HepG2 (cell line): Measurements from ENCODE around the gene CARMIL1. TPM values are rescaled to one million over a fixed set of nuclear protein-coding genes. Genes with fewer than 3 reads are reported as not detected.

ENCODE experiments used
- ATAC-seq: fragments of 200-7000 bp; cut with Tn5 transposase; 3 replicates; pipeline ENCODE4 v1.9.1; 2020; ENCODE audit warnings: mild to moderate bottlenecking, moderate library complexity
- BruUV-seq: library from RNA; stranded (reverse); fragments of 400-500 nt; replicated peaks from 2 replicates; lab custom pipeline; 2021; lab: Mats Ljungman, UMichigan
- CTCF ChIA-PET: fragments of 300-600 bp; formaldehyde crosslinking; extraction: SDS; loops from one replicate; lab custom pipeline; 2021; ENCODE audit warnings: low total read pairs, inconsistent platforms, low intra/inter-chr PET ratio; lab: Yijun Ruan, JAX
- POLR2A ChIA-PET: fragments of 350-600 bp; sonication (Branson Sonifier 250); formaldehyde crosslinking; loops from one replicate; lab custom pipeline; 2020; ENCODE audit warnings: antibody characterized with exemption, inconsistent platforms; lab: Yijun Ruan, JAX
- DNase-seq: peaks from one replicate; pipeline ENCODE4 v3.0.0-alpha.2; 2015; ENCODE audit warnings: low spot score
- FAIRE-seq: peaks from 3 replicates; lab custom pipeline; 2011; peaks lifted over from hg19 to GRCh38; lab: Jason Lieb, UNC
- H2AFZ ChIP-seq: one replicate; pipeline ENCODE4 v1.6.1; 2011; ENCODE audit warnings: low read length, inconsistent platforms
- H3K27ac ChIP-seq: fragments of 300-600 bp; 3 replicates; pipeline ENCODE4 v1.8.0; 2011; ENCODE audit warnings: mixed run types, mild to moderate bottlenecking, mixed read lengths, low read length, inconsistent platforms; ENCODE audit not compliant: insufficient read depth; ENCODE audit errors: extremely low read length
- H3K27me3 ChIP-seq, 2 experiments: fragments of 200-600 bp in 1 of 2; 2 replicates in 1 of 2; 3 replicates in 1 of 2; pipeline versions ENCODE4 v1.6.0 to v1.8.0; 2011; ENCODE audit warnings: low read length in 2 of 2, mild to moderate bottlenecking in 2 of 2, moderate library complexity in 2 of 2, inconsistent platforms in 1 of 2; ENCODE audit not compliant: insufficient read depth in 2 of 2, control insufficient read depth in 1 of 2
- H3K36me3 ChIP-seq, 2 experiments: fragments of 200-600 bp in 1 of 2; replicated peaks in 1 of 2; 2 replicates in 1 of 2; 3 replicates in 1 of 2; pipeline versions ENCODE4 v1.5.1 to v1.8.0; 2011; ENCODE audit warnings: low read length in 2 of 2, inconsistent platforms in 1 of 2; ENCODE audit not compliant: insufficient read depth in 2 of 2, control insufficient read depth in 1 of 2
- H3K4me1 ChIP-seq: 2 replicates; pipeline ENCODE4 v1.5.1; 2012; ENCODE audit warnings: low read length, inconsistent platforms; ENCODE audit not compliant: insufficient read depth
- H3K4me2 ChIP-seq: 2 replicates; pipeline ENCODE4 v1.6.0; 2011; ENCODE audit warnings: low read depth, low read length, inconsistent platforms
- H3K4me3 ChIP-seq, 3 experiments: fragments of 200-600 bp in 1 of 3; sonication (generic), shearing (Covaris generic) in 1 of 3; replicated peaks in 1 of 3; 2 replicates each; pipeline ENCODE4 v1.5.1; 2011 to 2016; ENCODE audit warnings: low read length in 3 of 3, inconsistent platforms in 2 of 3, low read depth in 2 of 3, mild to moderate bottlenecking in 2 of 3, control low read depth in 1 of 3, mixed read lengths in 1 of 3; ENCODE audit not compliant: insufficient read depth in 1 of 3
- H3K79me2 ChIP-seq: one replicate; pipeline ENCODE4 v1.6.1; 2011; ENCODE audit warnings: low read length, inconsistent platforms; ENCODE audit not compliant: insufficient read depth
- H3K9ac ChIP-seq: 2 replicates; pipeline ENCODE4 v1.6.0; 2011; ENCODE audit warnings: mild to moderate bottlenecking, low read depth, low read length, inconsistent platforms; ENCODE audit not compliant: insufficient read depth
- H3K9me3 ChIP-seq: 2 replicates; pipeline ENCODE4 v1.5.1; 2012; ENCODE audit warnings: mild to moderate bottlenecking, low read length
- H4K20me1 ChIP-seq: 2 replicates; pipeline ENCODE4 v1.6.0; 2011; ENCODE audit warnings: inconsistent platforms, mild to moderate bottlenecking, low read length, moderate library complexity; ENCODE audit not compliant: insufficient read depth
- RAD21 ChIP-seq: fragments of 450-650 bp; formaldehyde crosslinking; IDR thresholded peaks from 2 replicates; pipeline ENCODE4 v1.5.0; 2020; ENCODE audit warnings: mild to moderate bottlenecking
- SMC3 ChIP-seq: IDR thresholded peaks from 2 replicates; pipeline ENCODE4 v1.6.1; 2011; ENCODE audit warnings: low read length, improper control_type of control experiment
- STAG1 ChIP-seq: sonication (generic); formaldehyde crosslinking; IDR thresholded peaks from 2 replicates; pipeline ENCODE4 v1.4.0; 2020; ENCODE audit warnings: missing genetic modification reagents
- USF2 ChIP-seq, 2 experiments: sonication (generic) in 1 of 2; formaldehyde crosslinking in 1 of 2; IDR thresholded peaks; 2 replicates each; pipeline versions ENCODE4 v1.5.1 to v1.6.1; 2011 to 2020; ENCODE audit warnings: borderline replicate concordance in 1 of 2, low read depth in 1 of 2, low read length in 1 of 2, mild to moderate bottlenecking in 1 of 2, missing genetic modification reagents in 1 of 2, moderate library complexity in 1 of 2
- ZNF691 ChIP-seq: sonication (generic); formaldehyde crosslinking; IDR thresholded peaks from 2 replicates; pipeline ENCODE4 v1.4.0; 2020; ENCODE audit warnings: missing genetic modification reagents, low read depth, mild to moderate bottlenecking, borderline replicate concordance
- WGBS: methylation state at CpG from one replicate; pipeline ENCODE4 v1.1.6; 2017; ENCODE audit warnings: low lambda C conversion rate; 5-methylcytosine and 5-hydroxymethylcytosine counted together
- in situ Hi-C: cut with HindIII; loops from 2 replicates; pipeline ENCODE4 v1.10.0; 2017; ENCODE audit warnings: low pct_unique_long_range_greater_than_20kb; ENCODE audit not compliant: extremely low pct_ligation_motif_present
- intact Hi-C: fragments of 100-400 bp; cut with micrococcal nuclease; formaldehyde crosslinking; loops from one replicate; pipeline ENCODE4 v1.10.0; 2022; ENCODE audit not compliant: unreplicated experiment
- polyA plus RNA-seq, 8 experiments: library from polyadenylated mRNA; depleted of rRNA in 3 of 8; stranded (reverse) in 7 of 8; unstranded in 1 of 8; fragments of >200 nt; fragmentation: Illumina TruSeq in 4 of 8; extraction: Trizol in 4 of 8; gene quantifications; 2 replicates each; pipeline versions ENCODE4 v1.2.1 to v1.2.3, GENCODE V29; 2011 to 2016; ENCODE audit warnings: low read depth in 4 of 8, missing spikeins in 1 of 8, mixed read lengths in 1 of 8; ENCODE audit not compliant: insufficient read depth in 1 of 8
- total RNA-seq, 5 experiments: library from RNA; depleted of rRNA; stranded (reverse); fragments of >200 nt; fragmentation: Illumina TruSeq; extraction: Trizol; gene quantifications; 2 replicates each; pipeline ENCODE4 v1.2.3, GENCODE V29; 2016; ENCODE audit warnings: low read depth in 1 of 5
- TF ChIP-seq, protein P1 (sequence below): sonication (generic); formaldehyde crosslinking; IDR thresholded peaks from 2 replicates; pipeline ENCODE4 v1.5.0; 2020; ENCODE audit warnings: mild to moderate bottlenecking, missing genetic modification reagents, moderate library complexity

CARMIL1 gene
- total and polyA plus RNA-seq, 2 of the 13 experiments (the other 11 are each of a cell fraction or from before 2014, with no cell fraction given): 1.8 to 2.6 TPM

GRCh38 chr6:25601800-25602673 lies 322.9 kb downstream of the CARMIL1 start:
- intact Hi-C loops: loop anchor here (1.0 to 2.0 kb wide), 5 partner anchors 45 to 379 kb away; no protein-coding TSS in a partner anchor
- Histone ChIP-seq H2AFZ (no peak overlapping the region), H4K20me1 (no peaks in the 10 kb centered on the region; the same call in 1 of the 2 replicates), H3K4me2 (no peak overlapping the region), H3K9me3 (no peaks in the 10 kb centered on the region), H3K4me3 (no peak overlapping the region), H3K9ac (no peak overlapping the region), H3K4me1 (peaks cover 15% of the 10 kb centered on the region), H3K79me2 (no peaks in the 10 kb centered on the region), H3K36me3 (no peaks in the 10 kb centered on the region), H3K27ac (no peak overlapping the region), H3K27me3 (no peaks in the 10 kb centered on the region)
- DNase-seq: peak; percentile 60
- ChIA-PET CTCF (interaction anchor here (1.2 to 3.6 kb wide), 7 partner anchors 46 to 378 kb away, joined by 5 to 33 read pairs (median 7); partner anchors contain the start of gene CARMIL1), POLR2A (no interaction called here)
- BruUV-seq: no TSS peak
- TF ChIP-seq USF2 (IDR thresholded peaks at IDR 0.05; ENCODE audit: low read depth, low read length): no peak
- 0 out of 2 replicates have a peak, but pooled peaks have one; percentile 20 for TF ChIP-seq USF2 (CRISPR knock-in tag; IDR thresholded peaks at IDR 0.05; ENCODE audit: borderline replicate concordance)
- TF ChIP-seq, protein P1, sequence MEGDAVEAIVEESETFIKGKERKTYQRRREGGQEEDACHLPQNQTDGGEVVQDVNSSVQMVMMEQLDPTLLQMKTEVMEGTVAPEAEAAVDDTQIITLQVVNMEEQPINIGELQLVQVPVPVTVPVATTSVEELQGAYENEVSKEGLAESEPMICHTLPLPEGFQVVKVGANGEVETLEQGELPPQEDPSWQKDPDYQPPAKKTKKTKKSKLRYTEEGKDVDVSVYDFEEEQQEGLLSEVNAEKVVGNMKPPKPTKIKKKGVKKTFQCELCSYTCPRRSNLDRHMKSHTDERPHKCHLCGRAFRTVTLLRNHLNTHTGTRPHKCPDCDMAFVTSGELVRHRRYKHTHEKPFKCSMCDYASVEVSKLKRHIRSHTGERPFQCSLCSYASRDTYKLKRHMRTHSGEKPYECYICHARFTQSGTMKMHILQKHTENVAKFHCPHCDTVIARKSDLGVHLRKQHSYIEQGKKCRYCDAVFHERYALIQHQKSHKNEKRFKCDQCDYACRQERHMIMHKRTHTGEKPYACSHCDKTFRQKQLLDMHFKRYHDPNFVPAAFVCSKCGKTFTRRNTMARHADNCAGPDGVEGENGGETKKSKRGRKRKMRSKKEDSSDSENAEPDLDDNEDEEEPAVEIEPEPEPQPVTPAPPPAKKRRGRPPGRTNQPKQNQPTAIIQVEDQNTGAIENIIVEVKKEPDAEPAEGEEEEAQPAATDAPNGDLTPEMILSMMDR (CRISPR knock-in tag): peak; percentile 66
- TF ChIP-seq ZNF691 (CRISPR knock-in tag): no peak
- peak; percentile 67; the same call in 1 of the 2 replicates for TF ChIP-seq RAD21 (CRISPR knock-in tag)
- TF ChIP-seq SMC3: peak; percentile 46; the same call in 1 of the 2 replicates
- peak; percentile 81 for TF ChIP-seq STAG1 (CRISPR knock-in tag)
- ATAC-seq: no peak; the same call in 2 of the 3 replicates
- in situ Hi-C loops: loop anchor here (5.0 kb wide), 2 partner anchors 325 to 380 kb away; partner anchors contain the start of gene CARMIL1
- peak; percentile 87 for FAIRE-seq
- WGBS: 35% methylated on average over 4 of the region's 4 CpGs
